Vagina (tissue), 2 donors: ENCODE results near the gene SSR2. TPM values are rescaled to one million over a fixed set of nuclear protein-coding genes. Genes with fewer than 3 reads are reported as not detected.

ENCODE experiments used
- DNase-seq, 2 donors: peaks; one replicate each; pipeline ENCODE4 v3.0.0-alpha.2; 2017; ENCODE audit errors: extremely low spot score in 2 of 2
- H3K27ac ChIP-seq: fragments of 200-600 bp; sonication (generic); one replicate; pipeline ENCODE4 v1.5.1; 2019
- H3K27me3 ChIP-seq: fragments of 200-600 bp; sonication (generic); one replicate; pipeline ENCODE4 v1.5.1; 2019
- H3K36me3 ChIP-seq, 2 donors: fragments of 200-600 bp; sonication (generic); one replicate each; pipeline ENCODE4 v1.5.1; 2017 to 2019
- H3K4me1 ChIP-seq: fragments of 200-600 bp; sonication (generic); one replicate; pipeline ENCODE4 v1.5.1; 2019
- H3K4me3 ChIP-seq, 2 donors: fragments of 200-600 bp; sonication (generic); 1 replicate in 1 of 2; 2 replicates in 1 of 2; pipeline ENCODE4 v1.5.1; 2016 to 2019
- H3K9me3 ChIP-seq: fragments of 200-600 bp; sonication (generic); one replicate; pipeline ENCODE4 v1.5.1; 2019
- POLR2A ChIP-seq, 2 donors: fragments of 450-650 bp; IDR thresholded peaks; one replicate each; pipeline ENCODE4 v1.6.1; 2017; ENCODE audit warnings: antibody characterized with exemption in 2 of 2, mild to moderate bottlenecking in 2 of 2, moderate library complexity in 2 of 2
- POLR2AphosphoS5 ChIP-seq, 2 donors: sonication (generic); formaldehyde crosslinking; IDR thresholded peaks; one replicate each; pipeline ENCODE4 v1.9.0; 2017; ENCODE audit warnings: antibody characterized with exemption in 2 of 2, mild to moderate bottlenecking in 2 of 2, low read depth in 1 of 2; ENCODE audit not compliant: insufficient read depth in 1 of 2
- intact Hi-C: fragments of 100-400 bp; cut with DNase I; formaldehyde crosslinking; loops from one replicate; pipeline ENCODE4 v1.15.1; 2023
- total RNA-seq: library from RNA; depleted of rRNA; stranded (reverse); fragments of >200 nt; gene quantifications from one replicate; pipeline ENCODE4 v1.2.3, GENCODE V29; 2016
- TF ChIP-seq, protein P1 (sequence below), 3 experiments: fragments of 450-650 bp in 2 of 3; fragments of 200-600 bp in 1 of 3; sonication (generic) in 1 of 3; IDR thresholded peaks; one replicate each; pipeline ENCODE4 v1.5.1; 2017 to 2019; ENCODE audit warnings: antibody characterized with exemption in 3 of 3, mild to moderate bottlenecking in 2 of 3, moderate library complexity in 2 of 3

The SSR2 gene
- total RNA-seq, 1 donor from 2014 or later = 187 TPM

DNA sequence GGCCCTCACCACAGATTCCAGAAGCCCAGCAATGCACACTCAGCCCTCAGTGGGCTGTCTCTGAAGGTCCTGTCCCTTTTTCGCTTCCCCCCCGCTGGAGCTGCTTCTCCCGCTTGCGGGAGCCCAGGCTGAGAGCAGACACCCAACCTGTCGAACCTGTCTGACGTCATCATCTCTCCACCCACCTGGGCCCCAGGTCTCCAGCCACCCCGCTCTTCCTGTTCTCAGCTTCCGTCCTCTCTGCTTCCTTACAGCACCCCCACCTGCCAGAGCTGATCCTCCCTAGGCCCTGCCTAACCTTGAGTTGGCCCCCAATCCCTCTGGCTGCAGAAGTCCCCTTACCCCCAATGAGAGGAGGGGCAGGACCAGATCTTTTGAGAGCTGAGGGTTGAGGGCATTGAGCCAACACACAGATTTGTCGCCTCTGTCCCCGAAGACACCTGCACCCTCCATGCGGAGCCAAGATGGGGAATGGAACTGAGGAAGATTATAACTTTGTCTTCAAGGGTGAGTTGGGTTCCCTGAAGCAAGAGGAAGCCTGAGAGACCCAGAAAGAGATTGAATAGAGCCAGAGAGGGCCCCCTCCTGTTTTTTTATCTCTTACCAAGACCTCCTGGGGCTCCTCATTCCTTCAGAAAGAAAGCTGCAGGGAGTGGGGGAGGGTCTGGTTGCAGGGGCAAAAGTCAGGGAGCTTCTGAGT lies 40.3 kb upstream of the SSR2 start, which contains the start of gene RAB25:
Gene RAB25 (plus strand): TSS at position 224 of the 700 bp plus-strand sequence. CDS start 241 bp downstream, at position 465.
- Histone ChIP-seq H3K36me3 (peaks cover 0 to 6% of the 10 kb centered on the region in 2 donors), H3K9me3 (no peaks in the 10 kb centered on the region), H3K4me3 (peak within 1 kb of the TSS in 1 of 2 donors; percentile 35), H3K27ac (peak within 1 kb of the TSS; percentile 67), H3K27me3 (no peaks in the 10 kb centered on the region), H3K4me1 (peaks cover 8% of the 10 kb centered on the region)
- no peak for DNase-seq
- TF ChIP-seq POLR2AphosphoS5 (IDR thresholded peaks at IDR 0.05; ENCODE audit: insufficient read depth in 1 of 2, low read depth in 1 of 2) = peak; percentile 38 to 52
- TF ChIP-seq, protein P1, sequence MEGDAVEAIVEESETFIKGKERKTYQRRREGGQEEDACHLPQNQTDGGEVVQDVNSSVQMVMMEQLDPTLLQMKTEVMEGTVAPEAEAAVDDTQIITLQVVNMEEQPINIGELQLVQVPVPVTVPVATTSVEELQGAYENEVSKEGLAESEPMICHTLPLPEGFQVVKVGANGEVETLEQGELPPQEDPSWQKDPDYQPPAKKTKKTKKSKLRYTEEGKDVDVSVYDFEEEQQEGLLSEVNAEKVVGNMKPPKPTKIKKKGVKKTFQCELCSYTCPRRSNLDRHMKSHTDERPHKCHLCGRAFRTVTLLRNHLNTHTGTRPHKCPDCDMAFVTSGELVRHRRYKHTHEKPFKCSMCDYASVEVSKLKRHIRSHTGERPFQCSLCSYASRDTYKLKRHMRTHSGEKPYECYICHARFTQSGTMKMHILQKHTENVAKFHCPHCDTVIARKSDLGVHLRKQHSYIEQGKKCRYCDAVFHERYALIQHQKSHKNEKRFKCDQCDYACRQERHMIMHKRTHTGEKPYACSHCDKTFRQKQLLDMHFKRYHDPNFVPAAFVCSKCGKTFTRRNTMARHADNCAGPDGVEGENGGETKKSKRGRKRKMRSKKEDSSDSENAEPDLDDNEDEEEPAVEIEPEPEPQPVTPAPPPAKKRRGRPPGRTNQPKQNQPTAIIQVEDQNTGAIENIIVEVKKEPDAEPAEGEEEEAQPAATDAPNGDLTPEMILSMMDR (IDR thresholded peaks at IDR 0.05) = no peak
- intact Hi-C loops = no loop called here

DNA sequence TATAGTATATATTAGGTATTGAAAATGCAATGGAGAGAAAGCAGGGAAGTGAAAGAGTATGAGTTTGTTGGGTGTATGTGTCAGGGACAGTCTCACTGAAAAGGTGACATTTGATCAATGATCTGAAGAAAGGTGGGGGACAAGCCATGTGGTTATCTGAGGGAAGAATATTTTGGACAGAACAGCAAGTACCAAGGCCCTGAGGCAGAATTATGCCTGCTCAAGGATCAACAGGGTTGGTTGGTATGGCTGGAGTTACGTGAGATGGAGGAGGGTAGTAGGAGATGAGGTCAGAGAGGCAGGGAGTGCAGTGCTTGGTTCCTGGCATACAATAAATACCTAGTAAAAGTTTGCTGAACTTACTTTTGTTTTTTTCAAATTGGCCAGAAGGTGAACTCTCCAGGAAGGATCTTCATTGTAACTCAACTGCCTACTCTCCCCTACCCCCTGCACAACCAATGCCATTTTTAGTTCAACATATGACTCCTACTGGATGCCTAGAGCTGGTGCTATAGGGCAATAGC lies 35.6 kb upstream of the SSR2 start:
- no peak overlapping the region for H3K27ac ChIP-seq
- peaks cover 32% of the 10 kb centered on the region for H3K4me1 ChIP-seq
- DNase-seq = no peak
- TF ChIP-seq POLR2AphosphoS5 (IDR thresholded peaks at IDR 0.05; ENCODE audit: insufficient read depth in 1 of 2, low read depth in 1 of 2) = no peak
- TF ChIP-seq POLR2A (IDR thresholded peaks at IDR 0.05) = no peak
- TF ChIP-seq, protein P1 (IDR thresholded peaks at IDR 0.05) = no peak
- H3K9me3 ChIP-seq = no peaks in the 10 kb centered on the region
- peaks cover 0 to 6% of the 10 kb centered on the region in 2 donors for H3K36me3 ChIP-seq
- intact Hi-C loops = no loop called here
- H3K4me3 ChIP-seq = no peak overlapping the region
- no peaks in the 10 kb centered on the region for H3K27me3 ChIP-seq

DNA sequence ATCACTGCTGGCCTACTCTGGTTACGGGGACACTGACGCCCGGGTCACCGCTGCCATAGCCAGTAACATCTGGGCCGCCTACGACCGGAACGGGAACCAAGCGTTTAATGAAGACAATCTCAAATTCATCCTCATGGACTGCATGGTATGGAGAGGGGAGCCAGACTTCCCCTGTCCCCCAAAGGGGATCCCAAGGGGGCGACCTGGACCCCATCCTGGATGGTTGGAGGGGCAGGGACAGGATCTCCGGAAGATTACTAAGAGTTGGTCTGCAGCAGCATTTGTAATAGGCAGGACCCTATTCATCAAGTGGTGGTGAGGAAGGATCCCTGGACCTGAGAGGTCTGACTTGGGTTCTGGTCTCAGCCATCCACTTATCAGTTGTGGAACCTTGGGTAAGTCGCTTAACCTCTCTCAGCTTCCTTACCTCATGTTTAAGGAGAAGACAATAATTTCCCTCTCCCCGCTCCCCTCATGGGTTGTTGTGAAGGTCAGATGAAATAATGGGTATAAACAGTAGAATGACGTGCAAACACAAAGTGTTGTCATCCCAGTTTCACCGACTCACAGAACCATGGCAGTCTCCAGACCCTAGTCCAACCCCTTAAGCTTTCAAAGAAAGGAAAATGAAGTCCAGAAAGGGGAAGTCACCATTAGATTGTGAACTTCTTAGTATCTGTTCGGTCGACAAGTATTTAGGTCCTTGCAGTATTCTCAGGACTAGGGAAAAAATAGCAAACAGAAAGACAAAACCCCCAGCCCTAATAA lies 34.7 kb upstream of the SSR2 start:
- Histone ChIP-seq H3K27me3 (no peaks in the 10 kb centered on the region), H3K4me3 (peak overlapping the region; percentile 84 to 97), H3K36me3 (peaks cover 0 to 6% of the 10 kb centered on the region in 2 donors), H3K4me1 (peaks cover 32% of the 10 kb centered on the region), H3K9me3 (no peaks in the 10 kb centered on the region), H3K27ac (peak overlapping the region; percentile 95)
- TF ChIP-seq POLR2A (IDR thresholded peaks at IDR 0.05) (no peak), POLR2AphosphoS5 (IDR thresholded peaks at IDR 0.05; ENCODE audit: insufficient read depth in 1 of 2, low read depth in 1 of 2) (no peak)
- TF ChIP-seq, protein P1 (IDR thresholded peaks at IDR 0.05) = no peak
- DNase-seq = no peak
- intact Hi-C loops = no loop called here

DNA sequence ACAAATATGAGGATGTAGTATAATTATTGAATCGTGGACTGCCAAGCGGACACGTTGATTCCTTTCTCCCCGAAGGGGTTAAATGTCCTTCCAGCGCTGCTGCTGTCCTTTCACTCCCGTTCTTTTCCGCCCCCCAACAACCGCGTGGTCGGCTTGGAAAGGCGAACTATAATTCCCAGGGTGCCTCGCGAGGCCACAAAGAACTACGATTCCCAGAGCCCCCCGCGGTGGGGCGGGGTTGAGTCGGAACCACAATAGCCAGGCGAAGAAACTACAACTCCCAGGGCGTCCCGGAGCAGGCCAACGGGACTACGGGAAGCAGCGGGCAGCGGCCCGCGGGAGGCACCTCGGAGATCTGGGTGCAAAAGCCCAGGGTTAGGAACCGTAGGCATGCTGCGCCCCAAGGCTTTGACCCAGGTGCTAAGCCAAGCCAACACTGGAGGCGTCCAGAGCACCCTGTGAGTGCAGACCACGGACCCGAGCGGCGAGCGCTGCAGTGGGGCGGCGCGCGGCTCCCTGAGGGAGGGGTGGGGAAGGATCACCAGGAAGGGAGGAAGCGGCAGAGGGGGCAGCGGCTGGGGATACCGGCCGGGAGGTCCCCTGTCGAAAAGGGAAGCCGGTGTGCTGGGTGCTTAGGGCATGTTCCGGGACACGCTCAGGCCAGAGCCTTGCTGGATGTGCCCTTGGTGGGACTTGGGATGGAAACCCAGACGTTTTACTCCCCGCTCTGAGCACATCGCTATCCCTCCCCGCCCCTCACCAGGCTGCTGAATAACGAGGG lies 33.9 kb upstream of the SSR2 start, which contains the start of gene LAMTOR2:
Gene LAMTOR2 (plus strand): TSS at position 283 of the 781 bp plus-strand sequence. CDS start 108 bp downstream, at position 391.
- H3K4me1 ChIP-seq = peaks cover 32% of the 10 kb centered on the region
- DNase-seq = peak in 1 of 2 donors; percentile 96
- no peaks in the 10 kb centered on the region for H3K27me3 ChIP-seq
- TF ChIP-seq, protein P1 (IDR thresholded peaks at IDR 0.05) = no peak
- peak; percentile 93 to 99 for TF ChIP-seq POLR2AphosphoS5 (IDR thresholded peaks at IDR 0.05; ENCODE audit: insufficient read depth in 1 of 2, low read depth in 1 of 2)
- peak in 1 of 2 donors; percentile 53 for TF ChIP-seq POLR2A (IDR thresholded peaks at IDR 0.05)
- intact Hi-C loops = no loop called here
- H3K4me3 ChIP-seq = peak within 1 kb of the TSS; percentile 84 to 97
- H3K9me3 ChIP-seq = no peaks in the 10 kb centered on the region
- H3K36me3 ChIP-seq = peaks cover 0 to 12% of the 10 kb centered on the region in 2 donors
- H3K27ac ChIP-seq = peak within 1 kb of the TSS; percentile 95
